HG03432 (cell line): Measurements from ENCODE around the gene LARP7.
"Not testable (repeated sequence)": the region's sequence is repeated elsewhere in the genome, so short reads cannot be mapped to it uniquely, and the experiment has no call there.

ENCODE experiments used
- ATAC-seq: cut with Tn5 transposase; IDR thresholded peaks from one replicate; pipeline ENCODE4 v1.9.1; 2021; ENCODE audit warnings: mild to moderate bottlenecking, moderate library complexity; ENCODE audit not compliant: unreplicated experiment

LARP7 gene

DNA sequence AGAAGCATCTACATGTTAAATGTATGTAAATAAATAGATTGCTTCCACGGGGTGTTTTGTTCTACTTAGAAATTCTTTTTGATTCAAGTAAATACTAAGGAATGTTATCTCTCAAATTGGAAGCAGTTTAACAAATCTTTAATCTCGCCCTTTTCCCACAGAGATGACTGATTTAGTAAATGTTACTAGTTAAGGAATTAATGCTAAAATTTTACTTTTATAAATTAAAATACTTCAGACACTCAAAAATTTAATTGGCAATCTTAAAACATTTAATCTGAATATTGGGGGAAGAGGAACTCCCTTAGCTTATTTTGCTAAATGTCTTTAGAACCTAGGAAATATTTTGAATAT, 12.1 kb downstream of the LARP7 start:
- ATAC-seq, result no peak

GRCh38 chr4:112650332-112650731, 13.4 kb downstream of the LARP7 start:
- no peak for ATAC-seq

GRCh38 chr4:112651641-112652040, 14.7 kb downstream of the LARP7 start:
- ATAC-seq, result no peak

DNA sequence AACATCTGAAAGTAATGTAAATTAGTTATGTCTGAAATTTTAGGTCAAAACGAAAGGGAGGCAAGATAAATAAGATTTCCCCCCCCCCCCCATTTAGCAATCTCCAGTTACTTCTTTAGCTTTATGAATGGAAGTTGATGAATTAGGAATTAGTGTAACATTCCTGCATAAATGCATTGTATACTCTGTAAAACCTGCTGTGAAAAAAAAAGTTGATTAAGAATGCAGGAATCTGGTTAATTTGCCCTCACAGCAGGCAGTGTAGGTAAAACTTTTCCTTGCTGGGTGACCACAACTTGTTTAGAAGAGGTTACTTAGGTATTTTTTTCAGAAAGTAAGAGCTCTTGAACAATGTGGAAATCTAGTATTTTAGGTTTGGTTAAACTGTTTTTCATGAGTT, 15.3 kb downstream of the LARP7 start:
- ATAC-seq, result no peak

GRCh38 chr4:112655270-112655669, 18.3 kb downstream of the LARP7 start:
- no peak for ATAC-seq

DNA sequence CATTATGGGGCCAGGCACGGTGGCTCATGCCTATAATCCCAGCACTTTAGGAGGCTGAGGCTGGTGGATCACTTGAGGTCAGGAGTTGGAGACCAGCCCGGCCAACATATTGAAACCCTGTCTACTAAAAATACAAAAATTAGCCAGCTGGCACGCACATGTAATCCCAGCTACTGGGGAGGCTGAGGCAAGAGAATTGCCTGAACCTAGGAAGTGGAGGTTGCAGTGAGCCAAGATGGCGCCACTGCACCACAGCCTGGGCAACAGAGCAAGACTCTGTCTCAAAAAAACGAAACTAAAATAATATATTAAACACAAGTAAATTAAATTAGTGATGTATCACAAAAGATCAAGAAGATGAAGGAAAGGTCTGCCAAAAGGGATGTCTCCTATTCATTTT, 19.2 kb downstream of the LARP7 start:
- ATAC-seq, result not testable (repeated sequence)

GRCh38 chr4:112664611-112665010, 27.7 kb downstream of the LARP7 start:
- ATAC-seq, result no peak

- ATAC-seq, result no peak
Observed at GRCh38 chr4:112668131-112668530, 31.2 kb downstream of the LARP7 start.

- no peak for ATAC-seq
Observed at GRCh38 chr4:112673076-112673475, 36.1 kb downstream of the LARP7 start.

DNA sequence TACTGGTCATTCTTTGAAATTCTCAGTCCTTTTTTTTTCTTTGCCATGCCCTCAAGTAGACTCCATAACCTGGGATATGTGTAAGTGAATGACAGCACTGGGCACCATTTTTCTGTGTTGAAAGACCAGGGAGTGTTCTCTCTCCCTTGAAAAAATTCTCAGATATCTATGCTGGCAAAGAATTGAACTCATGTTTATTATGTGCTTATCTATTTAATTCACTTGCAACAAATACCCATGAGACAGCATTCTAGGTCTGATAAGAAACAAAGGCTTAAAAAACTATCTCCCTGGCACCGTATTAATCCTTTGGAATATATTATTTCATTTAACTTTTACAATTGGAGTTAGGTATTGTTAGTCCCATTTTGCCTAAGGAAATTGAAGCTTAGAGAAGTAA, 36.7 kb downstream of the LARP7 start:
- no peak for ATAC-seq

GRCh38 chr4:112674376-112674775, 37.4 kb downstream of the LARP7 start:
- ATAC-seq, result no peak

DNA sequence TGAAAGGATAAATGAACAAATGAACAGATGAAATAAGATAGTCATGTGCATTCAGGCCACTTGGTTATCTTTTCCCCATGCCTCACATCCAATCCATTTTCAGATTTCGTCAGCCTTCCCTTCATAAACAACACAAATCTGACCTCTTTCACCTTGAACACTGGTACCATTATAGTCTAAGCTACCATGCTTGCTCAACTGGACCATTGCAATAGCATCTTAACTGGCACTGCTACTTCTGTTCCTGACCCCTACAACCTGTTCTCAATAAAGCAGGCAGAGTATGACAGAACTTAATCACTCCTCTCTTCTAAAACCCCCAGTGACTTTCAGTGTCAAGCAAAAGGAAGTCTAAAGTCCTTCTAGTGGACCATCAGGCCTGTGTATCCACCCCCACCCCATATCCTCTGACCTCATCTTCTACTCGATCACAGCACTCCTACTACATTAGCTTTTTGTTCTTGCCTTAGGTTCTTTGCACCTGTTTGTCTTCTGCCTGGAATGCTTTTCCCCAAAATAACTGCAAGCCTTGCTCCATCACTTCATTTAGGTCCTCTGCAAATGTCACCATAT, 40.7 kb downstream of the LARP7 start:
- ATAC-seq, result no peak

DNA sequence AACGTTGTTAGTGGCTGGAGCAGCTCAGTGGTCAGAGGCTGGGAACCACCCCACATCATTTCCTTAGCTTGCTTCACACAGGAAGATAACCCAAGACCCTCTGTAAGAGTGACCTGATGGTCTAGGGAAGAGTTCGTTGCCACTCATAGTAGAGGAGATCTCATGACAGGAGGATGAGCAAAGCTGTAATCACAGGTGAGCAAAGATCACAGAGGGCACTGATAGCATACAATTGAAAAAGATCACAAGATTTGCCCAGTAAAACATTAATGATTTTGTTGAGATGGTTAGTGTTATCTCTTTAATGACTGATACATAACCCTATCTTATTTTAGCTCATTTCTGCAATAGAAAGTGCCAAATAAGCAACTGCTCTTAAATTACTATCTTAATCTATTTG, 44.1 kb downstream of the LARP7 start:
- no peak for ATAC-seq

GRCh38 chr4:112693507-112693906, 56.6 kb downstream of the LARP7 start:
- ATAC-seq, result no peak

- no peak for ATAC-seq
Observed at GRCh38 chr4:112700679-112701078, 63.7 kb downstream of the LARP7 start.

DNA sequence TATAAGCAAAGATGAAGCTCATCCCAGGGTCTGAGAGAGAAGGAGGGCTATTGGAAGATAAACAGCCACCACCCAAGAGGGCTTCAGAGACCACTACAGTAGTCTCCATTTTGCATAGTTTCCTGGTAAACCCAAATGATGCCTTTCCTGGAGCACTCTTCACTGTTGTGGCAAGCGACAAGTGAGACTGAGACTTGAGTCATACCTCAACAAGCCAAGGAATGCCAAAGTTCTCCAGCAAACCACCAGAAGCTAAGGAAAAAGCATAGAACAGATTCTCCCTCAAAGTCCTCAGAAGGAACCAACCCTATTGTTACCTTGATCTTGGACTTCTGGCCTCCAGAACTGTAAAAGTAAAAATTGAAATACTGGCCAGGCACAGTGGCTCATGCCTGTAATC, 65.9 kb downstream of the LARP7 start:
- ATAC-seq, result no peak

DNA sequence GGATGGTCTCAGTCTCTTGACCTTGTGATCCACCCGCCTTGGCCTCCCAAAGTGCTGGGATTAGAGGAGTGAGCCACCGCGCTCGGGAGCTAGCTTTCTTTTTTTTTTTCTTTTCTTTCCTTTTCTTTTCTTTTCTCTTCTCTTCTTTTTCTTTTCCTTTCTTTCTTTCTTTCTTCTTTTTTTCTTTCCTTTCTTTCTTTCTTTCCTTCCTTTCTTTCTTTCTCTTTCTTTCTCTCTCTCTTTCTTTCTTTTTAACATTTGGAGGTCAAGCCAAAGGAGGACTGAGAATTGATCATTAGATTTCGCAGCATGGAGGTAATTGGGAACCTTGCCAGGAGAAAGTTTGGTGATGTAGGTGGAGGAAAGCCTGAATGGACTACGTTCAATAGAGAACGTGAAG, 67.4 kb downstream of the LARP7 start:
- ATAC-seq, result no peak

- ATAC-seq, result peak; percentile 19
Observed at GRCh38 chr4:112704991-112705845, 68.3 kb downstream of the LARP7 start.

GRCh38 chr4:112705891-112706839, 69.2 kb downstream of the LARP7 start:
- ATAC-seq, result peak; percentile 61

- no peak for ATAC-seq
Observed at GRCh38 chr4:112706840-112707207, 69.9 kb downstream of the LARP7 start.
